GM20000 (cell line): Measurements from ENCODE around the gene DHRSX.
"Not testable (repeated sequence)": the region's sequence is repeated elsewhere in the genome, so short reads cannot be mapped to it uniquely, and the experiment has no call there.

Experiments
- DNase-seq: peaks from one replicate; pipeline ENCODE4 v3.0.0; 2012; ENCODE audit warnings: low spot score
- TF ChIP-seq, protein P1 (sequence below): IDR thresholded peaks from 2 replicates; pipeline ENCODE4 v1.5.1; 2012; ENCODE audit warnings: mild to moderate bottlenecking, control low read depth; ENCODE audit errors: extremely low read depth, missing control alignments

DHRSX gene

DNA sequence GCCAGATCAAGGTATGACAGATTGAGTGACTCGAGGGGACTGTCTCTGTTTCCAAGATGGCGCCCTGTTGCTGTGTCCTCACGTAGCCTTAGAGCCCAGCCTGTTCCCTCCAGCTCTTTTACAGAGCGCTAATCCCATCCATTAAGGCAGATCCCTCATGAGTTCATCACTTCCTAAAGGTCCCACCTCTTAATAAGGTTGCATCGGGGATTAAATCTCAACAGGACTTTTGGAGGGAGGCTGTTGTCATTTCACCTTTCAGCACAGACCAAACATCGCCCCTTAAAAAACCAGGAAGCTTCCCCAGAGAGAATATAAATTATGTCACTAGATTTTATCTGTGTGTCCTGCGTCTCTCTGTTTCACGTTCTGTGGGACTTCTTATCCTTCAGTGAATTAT lies 32.6 kb upstream of the DHRSX start:
- no peak for DNase-seq
- TF ChIP-seq, protein P1, sequence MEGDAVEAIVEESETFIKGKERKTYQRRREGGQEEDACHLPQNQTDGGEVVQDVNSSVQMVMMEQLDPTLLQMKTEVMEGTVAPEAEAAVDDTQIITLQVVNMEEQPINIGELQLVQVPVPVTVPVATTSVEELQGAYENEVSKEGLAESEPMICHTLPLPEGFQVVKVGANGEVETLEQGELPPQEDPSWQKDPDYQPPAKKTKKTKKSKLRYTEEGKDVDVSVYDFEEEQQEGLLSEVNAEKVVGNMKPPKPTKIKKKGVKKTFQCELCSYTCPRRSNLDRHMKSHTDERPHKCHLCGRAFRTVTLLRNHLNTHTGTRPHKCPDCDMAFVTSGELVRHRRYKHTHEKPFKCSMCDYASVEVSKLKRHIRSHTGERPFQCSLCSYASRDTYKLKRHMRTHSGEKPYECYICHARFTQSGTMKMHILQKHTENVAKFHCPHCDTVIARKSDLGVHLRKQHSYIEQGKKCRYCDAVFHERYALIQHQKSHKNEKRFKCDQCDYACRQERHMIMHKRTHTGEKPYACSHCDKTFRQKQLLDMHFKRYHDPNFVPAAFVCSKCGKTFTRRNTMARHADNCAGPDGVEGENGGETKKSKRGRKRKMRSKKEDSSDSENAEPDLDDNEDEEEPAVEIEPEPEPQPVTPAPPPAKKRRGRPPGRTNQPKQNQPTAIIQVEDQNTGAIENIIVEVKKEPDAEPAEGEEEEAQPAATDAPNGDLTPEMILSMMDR = no peak

DNA sequence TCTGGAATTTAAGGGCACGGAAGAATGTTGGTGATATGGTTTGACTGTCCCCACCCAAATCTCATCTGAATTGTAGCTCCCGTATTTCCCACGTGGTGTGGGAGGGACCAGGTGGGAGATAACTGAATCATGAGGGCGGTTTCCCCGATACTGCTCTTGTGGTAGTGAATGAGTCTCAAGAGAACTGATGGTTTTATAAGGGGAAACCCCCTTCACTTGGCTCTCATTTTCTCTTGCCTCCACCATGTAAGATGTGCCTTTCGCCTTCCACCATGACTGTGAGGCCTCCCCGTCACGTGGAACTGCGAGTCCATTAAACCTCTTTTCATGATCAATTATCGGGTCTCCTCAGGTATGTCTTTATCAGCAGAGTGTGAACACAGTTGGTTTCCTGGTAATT lies 25.6 kb upstream of the DHRSX start:
- TF ChIP-seq, protein P1 = no peak
- no peak for DNase-seq

DNA sequence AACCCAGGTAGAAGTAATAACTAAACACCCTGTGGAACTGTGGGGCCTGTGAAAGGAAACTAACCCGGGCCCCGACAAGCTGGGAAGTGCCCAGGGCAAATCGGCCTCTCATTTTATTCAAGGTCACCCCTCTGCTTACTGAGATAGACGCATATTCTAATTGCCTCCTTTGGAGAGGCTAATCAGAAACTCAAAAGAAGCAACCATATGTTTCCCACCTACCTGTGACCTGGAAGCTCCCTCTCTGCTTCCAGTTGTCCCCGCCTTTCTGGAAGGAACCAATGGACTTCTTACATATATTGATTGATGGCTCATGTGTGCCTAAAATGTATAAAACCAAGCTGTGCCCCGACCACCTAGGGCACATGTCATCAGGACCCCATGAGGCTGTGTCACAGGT lies 23.1 kb upstream of the DHRSX start:
- TF ChIP-seq, protein P1 = no peak
- no peak for DNase-seq

DNA sequence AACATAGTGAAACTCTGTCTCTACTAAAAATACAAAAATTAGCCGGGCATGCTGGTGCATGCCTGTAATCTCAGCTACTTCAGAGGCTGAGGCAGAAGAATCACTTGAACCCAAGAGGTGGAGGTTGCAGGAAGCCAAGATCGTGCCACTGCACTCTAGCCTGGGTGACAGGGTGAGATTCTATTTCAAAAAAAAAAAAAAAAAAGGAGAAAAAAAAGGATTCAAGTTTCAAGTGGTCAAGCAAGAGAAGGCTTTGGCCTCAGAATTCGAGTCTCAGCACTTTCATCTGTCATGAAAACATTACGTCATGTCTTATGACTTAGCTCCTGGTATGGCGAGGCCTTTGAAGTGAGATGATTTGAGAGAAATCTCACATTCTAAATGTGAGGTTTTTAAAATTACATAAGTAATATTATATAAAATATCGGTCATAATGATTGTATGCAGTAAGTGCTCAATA lies 21.2 kb upstream of the DHRSX start:
- TF ChIP-seq, protein P1 = no peak
- peak; percentile 56 for DNase-seq

DNA sequence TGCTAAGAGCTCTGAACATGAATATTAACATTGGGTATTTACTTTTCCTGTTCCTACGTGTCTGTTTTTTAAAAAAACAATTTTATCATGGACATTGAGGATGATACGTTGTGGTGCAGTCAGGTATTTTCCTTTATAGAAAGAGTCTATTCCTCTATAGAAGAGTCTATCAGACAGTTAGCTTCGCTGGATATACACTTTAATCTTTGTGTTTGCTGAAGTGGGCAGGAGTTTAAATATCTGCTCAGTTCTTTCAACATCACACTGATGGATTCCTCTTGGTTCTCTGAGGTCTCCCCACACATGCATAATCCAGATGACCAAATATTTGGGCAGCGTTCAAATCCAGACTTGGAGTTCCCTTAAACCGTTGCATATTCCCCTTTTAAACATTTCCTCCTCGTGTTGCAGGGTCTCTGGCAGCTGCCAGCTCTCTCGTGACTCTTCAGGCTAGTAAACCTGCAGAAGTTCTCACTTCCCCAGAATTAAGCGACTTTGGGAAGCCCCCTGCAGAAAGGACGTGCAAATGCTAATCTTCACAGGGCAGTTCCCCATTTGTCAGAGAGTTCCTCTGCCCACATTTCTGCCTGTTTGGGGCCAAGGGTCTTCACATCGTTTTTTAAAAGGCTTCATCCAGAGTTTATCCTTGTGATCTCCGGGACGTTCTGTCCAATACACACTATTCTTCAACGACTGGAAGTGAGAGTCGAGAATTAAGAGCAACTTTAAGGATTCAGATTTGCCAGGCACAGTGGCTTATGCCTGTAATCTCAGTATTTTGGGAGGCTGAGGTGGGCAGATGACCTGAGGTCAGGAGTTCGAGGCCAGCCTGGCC lies 20.5 kb upstream of the DHRSX start:
- peak; percentile 66 for DNase-seq
- TF ChIP-seq, protein P1 = no peak

DNA sequence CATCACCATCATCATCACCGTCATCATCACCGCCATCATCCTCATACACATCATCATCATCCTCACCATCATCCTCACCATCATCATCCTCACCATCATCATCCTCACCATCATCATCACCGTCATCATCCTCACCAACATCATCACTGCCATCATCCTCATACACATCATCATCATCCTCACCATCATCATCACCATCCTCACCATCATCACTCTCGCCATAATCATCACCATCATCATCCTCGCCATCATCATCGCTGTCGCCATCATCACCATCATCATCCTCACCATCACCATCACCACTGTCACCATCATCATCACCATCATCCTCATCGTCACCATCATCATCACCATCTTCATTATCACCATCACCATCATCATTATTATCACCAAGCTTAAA lies 19.8 kb upstream of the DHRSX start:
- TF ChIP-seq, protein P1 = no peak

DNA sequence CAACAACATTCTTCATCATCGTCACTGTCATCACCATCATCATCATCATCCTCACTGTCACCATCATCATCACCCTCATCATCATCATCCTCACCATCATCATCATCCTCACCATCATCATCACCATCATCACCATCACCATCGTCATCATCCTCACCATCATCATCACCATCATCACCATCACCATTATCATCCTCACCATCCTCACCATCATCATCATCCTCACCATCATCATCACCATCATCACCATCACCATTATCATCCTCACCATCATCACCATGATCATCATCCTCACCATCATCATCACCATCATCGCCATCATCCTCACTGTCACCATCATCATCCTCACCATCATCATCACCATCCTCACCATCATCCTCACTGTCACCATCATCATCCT lies 18.9 kb upstream of the DHRSX start:
- not testable (repeated sequence) for DNase-seq

More for the DNA sequence above, 19.8 kb upstream of the DHRSX start:
- DNase-seq = no peak

DNA sequence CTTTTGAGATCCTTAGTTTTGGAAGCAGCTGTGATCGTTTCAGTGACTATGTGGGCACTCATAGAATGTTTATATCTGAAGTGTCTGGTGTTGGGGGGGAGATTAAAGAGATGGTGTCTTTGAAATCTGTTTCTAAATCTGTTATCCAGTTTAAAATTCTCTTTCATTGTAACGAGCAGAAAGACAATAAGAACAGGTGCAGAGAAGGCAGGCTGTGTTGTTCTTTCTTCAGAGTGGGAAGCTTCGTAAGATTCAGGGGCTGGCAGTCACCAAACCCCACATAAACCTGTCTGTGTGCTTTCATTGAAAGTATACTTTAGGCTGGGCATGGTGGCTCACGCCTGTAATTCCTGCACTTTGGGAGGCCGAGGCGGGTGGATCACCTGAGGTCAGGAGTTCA lies 16.3 kb upstream of the DHRSX start:
- no peak for DNase-seq
- TF ChIP-seq, protein P1 = no peak
